H1 (cell line): ENCODE results near the gene MSH5. TPM values are rescaled to one million over a fixed set of nuclear protein-coding genes. Genes with fewer than 3 reads are reported as not detected.

Experiments
- CTCF ChIA-PET: fragments of 300-600 bp; sonication (Branson Sonifier 250); formaldehyde crosslinking; loops from one replicate; lab custom pipeline; 2021; ENCODE audit not compliant: partially characterized antibody; lab: Charles Lee
- POLR2A ChIA-PET: fragments of 300-600 bp; sonication (Branson Sonifier 250); formaldehyde crosslinking; loops from one replicate; lab custom pipeline; 2021; ENCODE audit warnings: inconsistent platforms; ENCODE audit not compliant: partially characterized antibody; lab: Charles Lee
- DNase-seq, 2 experiments: peaks; one replicate each; pipeline versions ENCODE4 v3.0.0 to v3.0.0-alpha.2; 2010 to 2022; ENCODE audit warnings: low spot score in 2 of 2, low read depth in 1 of 2, mixed read lengths in 1 of 2
- FAIRE-seq: peaks from 2 replicates; lab custom pipeline; 2011; peaks lifted over from hg19 to GRCh38; lab: Jason Lieb, UNC
- H2AFZ ChIP-seq: 2 replicates; pipeline ENCODE4 v1.8.1; 2012; ENCODE audit warnings: low read length, inconsistent platforms
- H2AK5ac ChIP-seq: 2 replicates; pipeline ENCODE4 v1.6.1; 2013; ENCODE audit warnings: low read depth, low read length
- H2BK120ac ChIP-seq: replicated peaks from 2 replicates; pipeline ENCODE3; 2013; ENCODE audit warnings: low read depth, low read length, inconsistent platforms
- H2BK12ac ChIP-seq: 2 replicates; pipeline ENCODE4 v1.6.1; 2013; ENCODE audit warnings: low read depth, low read length
- H2BK15ac ChIP-seq: 2 replicates; pipeline ENCODE4 v1.6.1; 2013; ENCODE audit warnings: low read length
- H2BK20ac ChIP-seq: 2 replicates; pipeline ENCODE4 v1.6.1; 2013; ENCODE audit warnings: low read length
- H2BK5ac ChIP-seq: 2 replicates; pipeline ENCODE4 v1.6.1; 2013; ENCODE audit warnings: low read depth, low read length
- H3K14ac ChIP-seq: 2 replicates; pipeline ENCODE4 v1.6.1; 2013; ENCODE audit warnings: inconsistent platforms; ENCODE audit not compliant: insufficient read length
- H3K18ac ChIP-seq: 2 replicates; pipeline ENCODE4 v1.6.1; 2013; ENCODE audit warnings: low read length; ENCODE audit errors: extremely low read depth
- H3K23ac ChIP-seq: 2 replicates; pipeline ENCODE4 v1.6.1; 2013; ENCODE audit warnings: inconsistent platforms; ENCODE audit not compliant: insufficient read length
- H3K23me2 ChIP-seq: 2 replicates; pipeline ENCODE4 v1.6.1; 2013; ENCODE audit warnings: low read depth, low read length
- H3K27ac ChIP-seq: 2 replicates; pipeline ENCODE4 v1.6.1; 2011; ENCODE audit warnings: low read depth, low read length, inconsistent platforms
- H3K27me3 ChIP-seq, 4 experiments: replicated peaks in 1 of 4; 1 replicate in 1 of 4; 2 replicates in 3 of 4; pipeline versions ENCODE4 v1.6.1 to v1.8.1; 2011 to 2013; ENCODE audit warnings: low read length in 3 of 4, mild to moderate bottlenecking in 3 of 4, inconsistent platforms in 2 of 4, mixed read lengths in 2 of 4, moderate library complexity in 1 of 4; ENCODE audit not compliant: control insufficient read depth in 3 of 4, insufficient read depth in 3 of 4; ENCODE audit errors: extremely low read depth in 1 of 4
- H3K36me3 ChIP-seq, 4 experiments: 2 replicates each; pipeline versions ENCODE4 v1.6.1 to v1.8.1; 2011 to 2013; ENCODE audit warnings: mild to moderate bottlenecking in 4 of 4, low read length in 3 of 4, moderate library complexity in 2 of 4, control low read depth in 1 of 4, inconsistent platforms in 1 of 4; ENCODE audit not compliant: insufficient read depth in 4 of 4, control insufficient read depth in 2 of 4
- H3K4ac ChIP-seq: replicated peaks from 2 replicates; pipeline ENCODE3; 2013; ENCODE audit warnings: low read length, low read depth, mixed read lengths, inconsistent platforms; ENCODE audit not compliant: insufficient read length
- H3K4me1 ChIP-seq, 4 experiments: replicated peaks in 1 of 4; 1 replicate in 1 of 4; 2 replicates in 3 of 4; pipeline versions ENCODE4 v1.6.1 to v1.8.1; 2011 to 2013; ENCODE audit warnings: low read length in 3 of 4, inconsistent platforms in 2 of 4, mixed read lengths in 1 of 4; ENCODE audit not compliant: insufficient read depth in 4 of 4, control insufficient read depth in 3 of 4
- H3K4me2 ChIP-seq, 2 experiments: 2 replicates each; pipeline versions ENCODE4 v1.6.1 to v1.8.1; 2011 to 2013; ENCODE audit warnings: low read depth in 2 of 2, low read length in 2 of 2, control low read depth in 1 of 2, inconsistent platforms in 1 of 2, mild to moderate bottlenecking in 1 of 2; ENCODE audit not compliant: insufficient read depth in 1 of 2
- H3K4me3 ChIP-seq, 4 experiments: fragments of 200-600, 300-600 bp in 1 of 4; sonication (generic), shearing (Covaris generic), sonication (Bioruptor Twin) in 1 of 4; 2 replicates each; pipeline versions ENCODE4 v1.5.1 to v1.8.1; 2011 to 2016; ENCODE audit warnings: low read length in 4 of 4, low read depth in 3 of 4, control low read depth in 2 of 4, inconsistent platforms in 2 of 4, mild to moderate bottlenecking in 2 of 4, mixed read lengths in 1 of 4, moderate library complexity in 1 of 4; ENCODE audit not compliant: insufficient read depth in 2 of 4; ENCODE audit errors: extremely low read depth in 1 of 4
- H3K56ac ChIP-seq: replicated peaks from 2 replicates; pipeline ENCODE3; 2013; ENCODE audit warnings: low read depth, mild to moderate bottlenecking, mixed read lengths, low read length, inconsistent platforms; ENCODE audit not compliant: insufficient read length
- H3K79me1 ChIP-seq: 2 replicates; pipeline ENCODE4 v1.6.1; 2013; ENCODE audit warnings: low read depth, low read length, control low read depth
- H3K79me2 ChIP-seq, 2 experiments: 2 replicates each; pipeline versions ENCODE4 v1.6.1 to v1.8.1; 2012 to 2013; ENCODE audit warnings: low read length in 2 of 2, mild to moderate bottlenecking in 2 of 2, inconsistent platforms in 1 of 2; ENCODE audit not compliant: insufficient read depth in 2 of 2, control insufficient read depth in 1 of 2
- H3K9ac ChIP-seq, 4 experiments: replicated peaks in 1 of 4; 1 replicate in 1 of 4; 2 replicates in 3 of 4; pipeline versions ENCODE4 v1.6.1 to v1.8.1; 2011 to 2013; ENCODE audit warnings: low read depth in 3 of 4, low read length in 3 of 4, control low read depth in 2 of 4, mild to moderate bottlenecking in 2 of 4, moderate library complexity in 2 of 4, inconsistent platforms in 1 of 4; ENCODE audit errors: extremely low read depth in 1 of 4
- H3K9me3 ChIP-seq, 2 experiments: 2 replicates each; pipeline versions ENCODE4 v1.6.1 to v1.8.1; 2012 to 2013; ENCODE audit warnings: mild to moderate bottlenecking in 2 of 2, moderate library complexity in 2 of 2, control low read depth in 1 of 2, inconsistent platforms in 1 of 2, low read depth in 1 of 2, low read length in 1 of 2, mixed read lengths in 1 of 2; ENCODE audit not compliant: insufficient read depth in 2 of 2
- H4K20me1 ChIP-seq, 2 experiments: replicated peaks in 1 of 2; 2 replicates each; pipeline versions ENCODE3 to v1.8.1; 2011 to 2013; ENCODE audit warnings: inconsistent platforms in 2 of 2, low read length in 2 of 2, mild to moderate bottlenecking in 1 of 2; ENCODE audit not compliant: insufficient read depth in 2 of 2, control insufficient read depth in 1 of 2
- H4K5ac ChIP-seq: 2 replicates; pipeline ENCODE4 v1.6.1; 2013; ENCODE audit warnings: low read length, low read depth, mixed read lengths, inconsistent platforms; ENCODE audit not compliant: insufficient read length
- H4K8ac ChIP-seq: 2 replicates; pipeline ENCODE4 v1.8.0; 2013; ENCODE audit warnings: mild to moderate bottlenecking, moderate library complexity, low read length, inconsistent platforms; ENCODE audit not compliant: insufficient read depth; ENCODE audit errors: extremely low read depth
- H4K91ac ChIP-seq: replicated peaks from 2 replicates; pipeline ENCODE3; 2013; ENCODE audit warnings: low read length, mixed read lengths, inconsistent platforms; ENCODE audit not compliant: insufficient read length
- ASH2L ChIP-seq: fragments of 200-600, 300-600 bp; sonication (generic); IDR thresholded peaks from one replicate; pipeline ENCODE4 v1.7.1; 2017; ENCODE audit warnings: low read length
- ATF2 ChIP-seq: IDR thresholded peaks from 2 replicates; pipeline ENCODE4 v1.6.1; 2012; ENCODE audit warnings: low read length, inconsistent platforms
- BCL11A ChIP-seq, 2 experiments: IDR thresholded peaks; one replicate each; pipeline ENCODE4 v1.6.1; 2011; ENCODE audit warnings: low read depth in 2 of 2, low read length in 2 of 2, mild to moderate bottlenecking in 2 of 2
- CEBPB ChIP-seq: IDR thresholded peaks from 2 replicates; pipeline ENCODE4 v1.6.1; 2012; ENCODE audit warnings: low read depth, low read length
- HDAC2 ChIP-seq, 2 experiments: fragments of 300-600 bp in 1 of 2; sonication (generic) in 1 of 2; IDR thresholded peaks; 2 replicates each; pipeline ENCODE4 v1.6.1; 2011 to 2012; ENCODE audit warnings: low read depth in 2 of 2, low read length in 2 of 2, mild to moderate bottlenecking in 2 of 2, moderate library complexity in 2 of 2, borderline replicate concordance in 1 of 2, inconsistent platforms in 1 of 2
- KDM5A ChIP-seq: fragments of 200-600 bp; IDR thresholded peaks from 2 replicates; pipeline ENCODE4 v1.7.1; 2012; ENCODE audit warnings: mild to moderate bottlenecking, low read length, inconsistent platforms, mixed read lengths
- MAFK ChIP-seq: IDR thresholded peaks from 2 replicates; pipeline ENCODE4 v1.6.1; 2012; ENCODE audit warnings: low read depth, mild to moderate bottlenecking, improper control_type of control experiment, low read length
- RAD21 ChIP-seq, 2 experiments: IDR thresholded peaks in 1 of 2; conservative IDR thresholded peaks in 1 of 2; 2 replicates each; pipeline ENCODE4 v1.6.1; 2011; ENCODE audit warnings: low read depth in 2 of 2, low read length in 2 of 2, improper control_type of control experiment in 1 of 2, inconsistent platforms in 1 of 2, mild to moderate bottlenecking in 1 of 2, moderate library complexity in 1 of 2
- TAF7 ChIP-seq: optimal IDR thresholded peaks from 2 replicates; pipeline ENCODE3; 2011; ENCODE audit warnings: low read depth, mild to moderate bottlenecking, inconsistent platforms, low read length, moderate library complexity, borderline replicate concordance
- TBP ChIP-seq: IDR thresholded peaks from 2 replicates; pipeline ENCODE4 v1.6.1; 2011; ENCODE audit warnings: low read depth, low read length, improper control_type of control experiment
- whole genome bisulfite sequencing, 2 experiments: shearing (Covaris generic) in 1 of 2; methylation state at CpG; one replicate each; pipeline versions ENCODE4 v1.1.6 to v1.1.7; 2013 to 2015; ENCODE audit warnings: low lambda C conversion rate in 2 of 2, mixed read lengths in 2 of 2, inconsistent platforms in 1 of 2, low coverage in 1 of 2, missing lambda C conversion rate in 1 of 2; ENCODE audit not compliant: insufficient replicate concordance in 2 of 2, insufficient coverage in 1 of 2, insufficient read length in 1 of 2; ENCODE audit errors: extremely low coverage in 1 of 2, missing lambda C conversion rate in 1 of 2; 5-methylcytosine and 5-hydroxymethylcytosine counted together
- polyA plus RNA-seq, 7 experiments: library from polyadenylated mRNA; depleted of rRNA in 3 of 7; stranded (reverse) in 5 of 7; unstranded in 2 of 7; fragments of >200 nt in 5 of 7; fragments of 200-250 nt in 2 of 7; gene quantifications; 1 replicate in 5 of 7; 2 replicates in 1 of 7; 4 replicates in 1 of 7; pipeline versions ENCODE4 v1.2.1 to v1.2.3, GENCODE V29; 2011 to 2013; ENCODE audit warnings: missing spikeins in 2 of 7, mixed read lengths in 2 of 7
- total RNA-seq: library from RNA; stranded (reverse); fragmentation: NEBNext Ultra II Directional; extraction: Animal tissue kit (Norgen Biotek cat#: 25700); gene quantifications from 2 replicates; pipeline ENCODE4 v1.2.1, GENCODE V29; 2021

MSH5 gene
- total and polyA plus RNA-seq, 2 of the 8 experiments (the other 6 are each of a cell fraction or from before 2014, with no cell fraction given), result 25.3 to 26.5 TPM

- Histone ChIP-seq H3K4me3 (no peak overlapping the region), H2BK20ac (no peak overlapping the region), H4K20me1 (peaks cover 1 to 3% of the 10 kb centered on the region in 2 experiments), H3K23me2 (0 out of 2 replicates have a peak, but pooled peaks cover 1% of the 10 kb centered on the region), H3K23ac (no peak overlapping the region), H3K79me2 (no peaks in the 10 kb centered on the region), H2BK120ac (no peak overlapping the region), H3K27me3 (no peaks in the 10 kb centered on the region; a peak in 1 of 7 replicates), H3K14ac (no peak overlapping the region), H3K4ac (no peak overlapping the region), H4K91ac (no peak overlapping the region), H3K18ac (no peak overlapping the region), H2BK5ac (no peak overlapping the region), H3K4me1 (peaks cover 0 to 7% (median 3%) of the 10 kb centered on the region in 4 experiments; a peak in 3 of 7 replicates), H2AK5ac (no peak overlapping the region), H3K79me1 (no peaks in the 10 kb centered on the region), H4K8ac (0 out of 2 replicates have a peak overlapping the region, but pooled peaks have one; percentile 15), H3K9ac (no peak overlapping the region), H3K56ac (no peak overlapping the region), H3K9me3 (no peaks in the 10 kb centered on the region), H2BK12ac (no peak overlapping the region), H3K36me3 (peaks cover 33 to 72% (median 58%) of the 10 kb centered on the region in 4 experiments), H2AFZ (no peak overlapping the region), H3K27ac (no peak overlapping the region), H4K5ac (no peak overlapping the region), H3K4me2 (no peak overlapping the region), H2BK15ac (no peak overlapping the region)
- POLR2A ChIA-PET, result interaction anchor here (0.6 to 10.7 kb wide), 9 partner anchors 7 to 116 kb away, joined by 3 to 85 read pairs (median 3); partner anchors contain the start of genes GPANK1, HSPA1B and VARS1
- no peak for DNase-seq
- 95% methylated on average over 19 of the region's 20 CpGs; no CpG with 5 or more reads in 1 of the 2 experiments for WGBS, 2 experiments
- CTCF ChIA-PET, result interaction anchor here (0.9 to 15.6 kb wide), 9 partner anchors 4 to 117 kb away, joined by 3 to 228 read pairs (median 4); partner anchors contain the start of genes EHMT2, VARS1 and VWA7
- FAIRE-seq, result no peak
- TF ChIP-seq ASH2L (no peak), ATF2 (no peak), RAD21 (IDR thresholded peaks at IDR 0.05 in 1 of 2, conservative IDR thresholded peaks at IDR 0.05 in 1 of 2; ENCODE audit: low read depth in 2 of 2, low read length in 2 of 2) (no peak), TAF7 (no peak), KDM5A (no peak), CEBPB (no peak), HDAC2 (IDR thresholded peaks at IDR 0.05; ENCODE audit: borderline replicate concordance in 1 of 2, low read depth in 2 of 2, low read length in 2 of 2) (no peak), MAFK (no peak), TBP (no peak), BCL11A (IDR thresholded peaks at IDR 0.05; ENCODE audit: low read depth in 2 of 2, low read length in 2 of 2) (no peak)
Observed at GRCh38 chr6:31780507-31781243, 40.9 kb downstream of the MSH5 start.
